Mesenteric fat pad (tissue), 1 donor: ENCODE data around the gene MEP1B. TPM values are rescaled to one million over a fixed set of nuclear protein-coding genes. Genes with fewer than 3 reads are reported as not detected.
"Not testable (repeated sequence)": the region's sequence is repeated elsewhere in the genome, so short reads cannot be mapped to it uniquely, and the experiment has no call there.

Experiments used
- DNase-seq: peaks from one replicate; pipeline ENCODE4 v3.0.0-alpha.2; 2020; ENCODE audit warnings: low spot score
- total RNA-seq: library from RNA; stranded (reverse); fragmentation: NEBNext Ultra II Directional; extraction: Animal tissue kit (Norgen Biotek cat#: 25700); gene quantifications from one replicate; pipeline ENCODE4 v1.2.1, GENCODE V29; 2021
- donor health status: DM: yes; HTN: yes; CAD: no.

MEP1B gene
- total RNA-seq, 1 donor from 2014 or later, result 0.42 TPM

DNA sequence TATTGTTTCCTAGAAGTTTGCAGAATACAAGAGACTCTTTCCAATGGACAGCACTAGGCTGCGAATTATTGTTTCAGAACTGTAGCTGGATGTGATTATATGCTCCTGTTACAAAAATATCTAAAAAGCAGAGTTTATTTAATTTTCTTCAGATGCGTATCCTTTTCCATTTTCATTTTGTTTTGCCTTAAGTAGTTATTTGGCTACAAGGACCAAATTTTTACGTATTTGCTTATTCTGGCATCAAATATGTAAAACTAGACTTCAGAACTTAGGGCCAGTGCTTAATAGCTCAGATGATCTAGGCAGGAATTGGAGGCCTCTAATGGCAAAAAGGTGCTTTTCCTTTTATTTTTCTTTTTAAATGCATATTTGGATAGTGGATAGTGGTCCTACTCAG, 18.7 kb downstream of the MEP1B start:
- no peak for DNase-seq

DNA sequence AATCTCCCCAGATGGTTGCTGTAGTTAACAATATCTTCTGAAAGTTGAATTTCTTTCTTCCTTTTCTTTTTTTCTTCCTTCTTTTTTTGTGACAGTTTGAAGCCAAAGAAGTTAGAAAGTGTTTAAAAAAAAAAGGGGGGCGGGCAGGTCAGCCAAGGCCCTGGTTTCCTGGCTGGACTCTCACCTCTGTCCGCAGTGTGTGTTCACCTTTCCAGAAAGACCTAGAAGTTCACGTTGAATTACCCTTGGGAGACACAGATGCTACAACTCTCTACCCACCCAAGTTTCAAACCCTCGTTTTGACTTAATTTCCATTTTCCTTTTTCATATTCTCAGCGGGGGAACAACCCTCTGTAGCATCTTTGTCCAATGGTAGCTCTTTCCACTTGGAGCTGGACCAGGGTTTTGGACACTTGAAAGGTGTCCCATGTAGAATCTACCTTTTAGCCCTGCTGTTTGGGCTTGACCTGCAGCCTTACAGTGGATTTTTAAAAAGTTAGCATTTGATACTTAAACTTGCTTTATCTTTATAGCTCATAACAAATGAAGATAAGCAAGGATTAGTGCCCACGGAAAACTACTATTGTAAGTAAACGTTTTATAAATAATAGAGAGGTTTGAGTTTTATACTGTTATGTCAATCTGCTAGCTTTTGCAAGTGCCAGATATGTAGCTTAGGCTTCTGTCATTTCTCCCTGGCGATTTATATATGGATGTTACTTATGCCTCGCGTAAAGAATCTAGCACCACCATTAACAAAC, 20.0 kb downstream of the MEP1B start:
- DNase-seq, result no peak

DNA sequence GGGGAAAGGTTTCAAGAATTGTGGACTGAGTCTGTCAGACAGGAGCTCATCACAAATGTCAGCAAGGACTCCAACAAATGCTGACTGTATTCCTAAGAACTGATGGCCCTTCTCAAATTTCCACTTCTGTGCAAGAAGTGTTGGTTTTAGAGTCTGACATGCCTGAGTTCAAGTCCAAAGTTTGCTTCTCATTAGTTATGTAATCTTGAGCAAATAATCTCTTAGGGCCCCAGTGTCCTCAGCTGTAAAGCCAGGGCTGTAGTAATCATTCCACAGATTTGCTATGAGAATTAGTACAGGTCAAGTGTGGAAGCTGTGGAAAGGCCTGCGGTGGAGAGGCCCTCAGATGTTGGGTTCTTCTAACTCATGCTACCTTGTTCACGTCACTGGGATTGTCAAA, 23.9 kb downstream of the MEP1B start:
- DNase-seq, result no peak

DNA sequence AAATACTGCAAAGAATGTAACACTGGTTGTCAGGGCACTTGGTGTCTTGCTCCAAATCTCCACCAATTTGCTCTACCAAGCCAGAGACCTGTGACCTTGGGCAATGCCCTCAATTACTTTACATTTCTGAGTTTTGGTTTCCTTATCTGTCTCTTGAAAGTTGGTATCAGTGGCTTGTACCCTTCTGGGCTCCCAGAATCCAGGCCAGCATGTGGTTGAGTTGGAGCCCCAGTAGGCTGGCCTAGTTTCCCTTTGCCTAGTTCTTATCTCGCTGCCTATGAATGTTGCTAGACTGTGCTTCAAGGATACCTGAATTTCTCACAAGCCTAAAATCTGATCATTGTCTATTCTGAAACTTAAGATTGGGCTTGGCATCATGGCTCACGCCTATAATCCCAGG, 26.6 kb downstream of the MEP1B start:
- no peak for DNase-seq

DNA sequence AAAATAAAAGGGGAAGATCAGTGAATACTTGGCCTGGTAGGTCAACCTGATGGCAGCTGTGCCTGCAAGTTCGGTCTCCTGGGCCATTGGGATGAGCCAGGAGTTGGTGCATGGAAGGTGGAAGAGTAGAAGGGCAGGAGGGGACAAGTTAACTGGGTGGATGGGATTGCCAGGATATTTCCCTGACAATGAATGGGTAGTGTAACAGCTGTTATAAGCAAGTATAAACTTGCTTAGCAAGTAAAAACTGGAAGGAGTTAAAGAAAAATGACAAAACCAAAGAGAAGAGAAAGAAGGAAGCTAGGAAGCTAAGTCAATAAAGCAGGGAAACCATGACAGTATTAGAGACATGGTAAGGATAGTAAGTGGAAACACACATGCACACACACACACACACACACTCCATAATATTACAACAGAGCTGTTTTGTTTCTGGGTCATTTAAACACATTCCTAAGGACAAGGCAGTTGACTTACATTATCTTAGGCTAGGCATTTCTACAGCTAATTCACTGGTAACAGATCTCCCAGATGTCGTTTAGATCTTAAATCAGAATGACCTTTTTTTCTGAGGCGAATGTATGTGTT, 29.7 kb downstream of the MEP1B start:
- no peak for DNase-seq

DNA sequence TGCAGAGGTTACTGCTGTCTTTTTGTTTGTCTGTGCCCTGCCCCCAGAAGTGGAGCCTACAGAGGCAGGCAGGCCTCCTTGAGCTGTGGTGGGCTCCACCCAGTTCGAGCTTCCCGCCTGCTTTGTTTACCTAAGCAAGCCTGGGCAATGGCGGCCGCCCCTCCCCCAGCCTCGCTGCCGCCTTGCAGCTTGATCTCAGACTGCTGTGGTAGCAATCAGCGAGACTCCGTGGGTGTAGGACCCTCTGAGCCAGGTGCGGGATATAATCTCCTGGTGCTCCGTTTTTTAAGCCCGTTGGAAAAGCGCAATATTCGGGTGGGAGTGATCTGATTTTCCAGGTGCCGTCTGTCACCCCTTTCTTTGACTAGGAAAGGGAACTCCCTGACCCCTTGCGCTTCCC, 43.5 kb downstream of the MEP1B start:
- not testable (repeated sequence) for DNase-seq

DNA sequence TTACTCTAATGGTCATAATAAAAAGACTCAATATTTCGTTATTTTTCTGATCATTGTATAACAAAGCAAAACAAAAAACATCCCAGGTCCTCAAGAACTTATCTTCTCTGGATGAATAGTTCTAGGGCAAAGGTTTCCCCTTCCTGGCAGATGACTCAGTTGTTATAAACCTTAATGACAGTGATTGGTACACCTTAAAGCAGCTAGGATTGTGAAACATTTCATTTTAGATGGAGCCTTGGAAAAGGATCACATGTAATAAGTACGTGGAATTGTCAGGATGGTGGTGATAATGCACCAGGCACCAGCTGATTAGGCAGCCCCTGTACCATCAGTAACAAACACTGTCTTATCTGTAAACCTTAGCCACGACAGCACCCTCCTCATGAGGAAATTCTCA, 47.2 kb downstream of the MEP1B start:
- DNase-seq, result no peak

DNA sequence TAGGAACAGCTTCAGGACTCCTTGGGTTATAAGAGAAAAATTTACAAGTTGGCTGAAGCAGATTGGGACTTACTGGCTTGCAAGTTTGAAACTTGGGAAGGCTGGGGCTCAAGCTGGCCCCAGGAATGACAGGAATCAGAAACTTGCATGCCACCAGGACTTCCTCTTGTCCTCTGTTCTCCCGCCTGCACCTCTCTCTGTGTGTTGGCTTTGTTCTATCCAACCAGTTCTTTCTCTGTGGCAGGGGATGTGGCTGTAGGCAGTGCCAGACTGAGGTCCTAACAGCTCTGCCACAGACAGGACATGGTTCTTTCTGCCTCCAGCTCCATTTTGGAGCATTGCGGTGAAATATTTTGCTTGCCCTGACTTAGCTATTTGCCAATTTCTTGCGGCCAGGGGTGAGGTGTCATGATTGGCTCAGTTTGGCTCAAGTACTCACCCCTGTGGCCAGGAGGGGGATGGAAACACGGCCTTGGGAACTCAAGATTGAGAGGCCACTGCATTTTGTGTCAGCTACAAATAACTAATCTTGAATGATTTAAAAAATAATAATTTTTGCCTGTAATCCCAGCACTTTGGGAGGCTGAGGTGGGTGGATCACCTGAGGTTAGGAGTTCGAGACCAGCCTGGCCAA, 48.9 kb downstream of the MEP1B start:
- DNase-seq, result no peak

DNA sequence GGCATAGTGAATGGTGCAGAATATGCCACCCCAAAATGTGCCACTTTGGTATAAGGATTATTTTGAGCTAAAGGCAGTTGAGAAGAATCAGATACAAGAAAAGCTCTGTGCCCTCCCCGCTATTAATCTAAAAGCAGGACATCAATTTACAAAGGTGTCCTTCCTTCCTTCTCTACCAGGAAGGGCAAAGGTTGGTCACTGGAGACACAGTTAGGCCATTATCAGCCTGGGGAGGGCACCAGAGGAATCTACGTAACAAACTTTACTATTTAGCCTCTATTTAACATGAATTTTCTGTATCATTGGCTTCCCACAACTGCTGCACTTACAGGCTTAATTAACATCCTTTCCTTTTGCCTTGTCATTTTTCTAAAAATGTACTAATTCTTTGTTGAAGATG, 52.6 kb downstream of the MEP1B start:
- no peak for DNase-seq

DNA sequence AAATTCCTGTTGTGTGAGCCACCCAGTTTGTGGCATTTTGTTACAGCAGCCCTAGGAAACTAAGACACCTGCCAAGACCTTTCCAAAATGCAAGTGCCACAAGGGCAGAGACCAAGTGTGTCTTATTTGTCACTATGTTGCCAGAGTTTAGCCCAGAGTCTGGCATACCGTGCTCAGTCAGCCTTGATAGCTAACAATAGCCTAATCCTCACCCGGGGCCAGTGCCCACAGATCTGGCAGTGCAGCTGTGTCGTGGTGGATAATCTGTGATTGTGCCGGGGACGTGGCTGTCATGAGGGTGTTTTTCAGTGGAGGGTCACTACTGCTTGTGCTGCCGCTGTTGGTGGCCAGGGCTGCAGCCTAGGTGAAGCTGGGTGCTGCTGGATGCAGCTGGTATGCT, 53.5 kb downstream of the MEP1B start:
- DNase-seq, result no peak

DNA sequence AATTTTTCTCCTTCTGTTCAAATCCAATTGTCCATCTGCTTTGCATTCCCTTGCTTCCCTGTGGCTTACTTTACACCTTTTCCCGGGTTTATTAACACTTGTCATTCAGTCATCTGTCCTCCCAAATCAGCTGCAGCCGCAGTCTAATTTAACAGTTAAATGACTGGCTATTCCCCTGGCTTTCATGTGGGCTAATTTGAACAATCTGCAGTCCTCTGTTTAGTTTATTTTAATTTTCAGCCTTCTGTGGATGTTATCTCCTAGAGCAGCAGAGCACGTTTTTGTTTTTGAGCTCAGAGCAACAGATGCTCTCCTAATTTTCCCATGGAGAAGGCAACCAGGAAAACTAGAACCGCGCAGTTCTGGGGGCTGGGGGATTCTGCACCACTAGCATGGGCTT, 55.0 kb downstream of the MEP1B start:
- DNase-seq, result no peak

DNA sequence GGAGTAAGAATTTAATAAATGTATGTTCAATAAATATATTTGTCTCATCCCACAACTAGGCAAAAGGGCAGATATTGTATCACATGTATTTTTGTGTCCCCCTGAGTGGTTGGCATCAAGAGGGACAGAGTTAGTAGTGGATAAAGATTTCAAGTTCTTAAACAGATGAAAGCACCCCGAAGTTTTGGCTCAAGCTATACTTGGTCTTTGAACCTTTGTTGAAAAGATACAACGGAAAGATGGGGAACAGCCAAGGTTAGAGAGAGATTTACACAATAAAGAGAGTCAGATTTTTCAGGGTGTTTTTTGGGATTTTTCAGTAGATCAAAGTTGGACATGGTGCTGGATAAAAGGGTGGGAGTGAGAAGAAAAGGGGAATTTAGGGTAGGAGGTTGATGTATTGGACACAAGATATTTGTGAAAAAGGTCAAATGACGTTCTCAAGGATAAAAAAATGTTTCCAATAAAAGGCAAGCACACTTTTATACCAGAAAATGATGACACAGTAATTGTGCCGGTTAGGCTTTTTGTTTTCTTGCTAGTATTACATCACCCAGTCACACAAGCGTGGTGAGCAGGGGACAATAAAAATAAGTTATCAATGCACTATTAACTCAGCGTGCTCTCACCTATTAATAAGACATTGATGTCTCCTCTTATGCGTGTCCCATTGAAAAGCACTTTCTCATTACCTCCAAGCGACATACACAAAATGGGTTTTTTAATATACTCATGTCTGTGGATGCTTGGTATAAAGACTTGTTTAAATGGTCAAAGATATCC, 59.5 kb downstream of the MEP1B start:
- no peak for DNase-seq

DNA sequence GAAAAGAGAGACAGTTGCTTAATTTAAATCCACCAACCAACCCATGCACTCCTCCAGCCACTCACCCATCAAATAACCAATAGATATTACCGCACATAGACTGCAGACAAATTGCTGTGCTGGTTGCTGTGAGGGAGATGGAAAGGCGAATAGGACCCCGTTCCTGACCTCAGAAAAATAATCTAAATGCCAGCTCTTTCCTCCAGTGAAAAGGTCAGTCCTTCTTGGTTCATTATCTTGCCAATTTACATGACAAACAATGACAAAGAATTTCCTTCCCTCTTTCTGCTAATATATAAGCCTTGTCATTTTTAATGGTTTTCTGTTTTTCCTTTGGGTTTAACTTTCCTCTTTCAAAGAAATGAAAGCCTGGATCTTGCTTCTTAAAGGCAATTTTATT, 61.6 kb downstream of the MEP1B start:
- no peak for DNase-seq

DNA sequence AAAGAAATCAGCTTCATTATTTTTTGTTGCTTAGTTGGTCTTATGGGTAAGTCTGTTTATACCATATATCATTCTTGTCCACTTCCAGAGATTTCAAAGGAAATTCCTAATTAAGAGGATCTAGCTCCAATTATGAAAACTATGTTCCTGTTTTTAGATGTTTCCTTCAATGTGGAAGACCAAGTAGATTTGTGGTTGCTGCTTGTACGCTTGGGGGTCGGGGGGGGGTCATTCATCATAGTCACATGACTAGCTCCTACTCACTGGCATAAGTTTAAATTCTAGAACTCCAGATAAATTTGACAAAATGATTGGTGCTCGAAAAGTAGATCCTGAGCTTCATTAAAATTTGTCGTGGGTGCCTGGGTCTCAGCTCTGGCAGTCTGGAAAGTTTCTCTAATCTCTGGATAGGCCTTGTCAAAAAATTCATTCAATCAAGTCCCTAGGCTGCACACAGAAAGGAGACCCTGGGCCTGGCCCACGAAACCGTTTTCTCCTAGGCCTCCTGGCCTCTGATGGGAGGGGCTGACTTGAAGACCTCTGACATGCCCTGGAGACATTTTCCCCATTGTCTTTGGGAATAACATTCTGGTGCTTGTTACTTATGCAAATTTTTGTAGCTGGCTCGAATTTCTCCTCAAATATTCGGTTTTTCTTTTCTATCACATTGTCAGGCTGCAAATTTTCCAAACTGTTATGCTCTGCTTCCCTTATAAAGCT, 62.5 kb downstream of the MEP1B start:
- no peak for DNase-seq

DNA sequence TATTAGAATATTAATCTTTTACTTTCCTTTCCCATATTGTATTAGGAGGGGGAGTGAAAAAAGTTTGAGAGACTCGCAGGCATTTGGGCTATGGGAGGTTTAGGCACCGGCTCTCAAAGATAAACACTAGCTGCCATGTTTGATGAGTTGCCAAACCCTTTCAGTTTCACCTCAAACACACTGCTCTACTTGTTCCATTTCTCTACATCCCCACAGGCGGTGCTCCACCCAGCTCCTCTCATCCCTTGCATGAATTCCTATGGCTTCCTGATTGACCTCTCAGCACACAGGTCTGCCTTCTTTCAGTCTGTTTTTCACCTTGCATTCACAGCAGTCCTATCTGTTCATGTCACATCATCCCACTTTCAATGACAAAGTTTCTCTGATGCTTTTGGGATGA, 65.7 kb downstream of the MEP1B start:
- no peak for DNase-seq

DNA sequence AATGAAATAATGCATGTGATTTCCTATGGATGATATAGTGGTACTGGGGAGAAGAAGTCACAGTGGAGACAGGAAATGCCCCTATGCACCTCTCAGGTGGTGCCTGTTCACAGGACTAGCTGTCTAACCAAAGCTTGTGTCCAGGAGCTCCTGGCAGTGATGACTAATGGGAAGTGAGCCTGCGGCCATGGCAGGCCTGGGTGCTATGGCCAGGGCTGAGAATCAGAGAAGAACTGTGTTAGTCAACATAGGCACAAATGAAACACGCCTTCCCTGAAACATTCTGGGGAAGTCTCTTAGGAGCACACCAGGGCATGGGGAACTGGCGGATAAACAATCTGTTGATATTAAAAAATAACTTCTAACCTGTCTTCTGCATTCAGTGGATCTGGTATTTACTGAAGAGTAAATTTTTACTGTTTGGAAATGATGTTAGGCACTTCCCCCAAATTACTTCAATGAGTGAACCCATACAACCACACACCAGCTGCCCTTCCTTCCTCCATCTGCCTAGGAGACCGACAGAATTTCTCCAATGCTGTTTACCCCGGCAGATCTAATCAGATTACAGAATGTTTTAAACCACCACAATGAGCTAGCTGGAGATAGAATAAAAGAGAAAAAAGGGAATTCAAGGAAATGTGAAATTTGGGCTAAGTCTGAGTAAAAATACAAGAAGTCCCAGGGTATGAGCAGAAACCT, 67.4 kb downstream of the MEP1B start:
- DNase-seq, result no peak

DNA sequence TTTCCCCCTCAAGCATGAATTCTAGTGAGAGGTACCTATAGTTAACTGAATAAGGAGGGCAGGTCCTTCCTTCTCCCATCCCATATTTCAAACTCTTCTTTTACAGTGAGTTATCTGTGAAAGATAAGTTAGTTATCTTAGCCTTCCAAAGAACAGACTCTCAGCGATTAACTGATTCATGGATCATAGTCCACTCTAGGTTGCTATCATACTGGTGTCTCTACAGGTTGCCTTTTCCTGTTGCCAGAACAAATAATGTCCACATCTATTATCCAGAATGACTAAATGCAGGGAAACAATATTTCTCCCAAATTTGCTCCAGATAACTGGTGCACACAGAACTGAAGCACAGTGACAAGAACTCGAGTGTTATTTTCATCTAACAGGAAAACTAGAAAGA, 68.3 kb downstream of the MEP1B start:
- no peak for DNase-seq

DNA sequence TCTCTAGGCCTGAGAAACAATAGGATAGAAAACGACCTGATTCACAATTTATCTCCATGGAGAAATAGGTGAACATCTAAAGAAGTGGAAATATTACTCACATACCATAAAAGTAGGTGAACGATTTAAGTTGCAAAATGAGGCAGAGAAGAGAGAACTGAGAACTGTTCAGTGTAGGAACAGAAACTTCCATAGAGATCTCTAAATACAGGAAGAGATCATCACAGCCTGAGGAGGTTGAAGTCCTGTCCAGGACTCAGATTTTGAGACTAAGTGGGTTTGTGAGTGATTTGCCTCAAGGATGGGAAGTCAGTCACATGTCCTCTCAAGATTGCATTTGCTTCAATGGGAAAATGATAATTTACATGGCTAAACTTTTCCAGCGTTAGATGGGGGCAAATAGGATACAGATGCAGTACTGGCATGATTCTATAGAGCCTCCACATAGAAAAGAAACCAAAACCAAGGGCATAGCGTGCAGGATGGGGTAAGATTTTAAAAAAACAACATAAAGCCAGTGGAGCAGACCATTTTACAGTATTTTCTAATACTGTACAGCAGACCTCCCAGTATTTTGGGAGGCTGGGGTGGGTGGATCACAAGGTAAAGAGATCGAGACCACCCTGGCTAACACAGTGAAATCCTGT, 68.8 kb downstream of the MEP1B start:
- DNase-seq, result no peak

DNA sequence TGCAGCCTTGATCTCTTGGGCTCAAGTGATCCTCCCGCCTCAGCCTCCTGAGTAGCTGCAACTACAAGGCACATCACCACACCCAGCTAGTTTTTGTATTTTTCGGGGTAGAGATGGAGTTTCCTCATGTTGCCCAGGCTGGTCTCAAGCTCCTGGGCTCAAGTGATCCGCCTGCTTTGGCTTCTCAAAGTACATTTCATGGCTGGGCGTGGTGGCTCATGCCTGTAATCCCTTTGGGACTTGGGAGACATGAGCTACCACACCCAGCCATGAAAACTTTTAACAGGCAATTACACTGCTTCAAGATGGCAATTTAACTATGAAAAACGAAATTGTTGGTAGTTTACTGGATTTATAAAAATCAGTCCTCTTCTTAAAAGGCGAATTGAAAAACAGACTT, 69.7 kb downstream of the MEP1B start:
- DNase-seq, result no peak

DNA sequence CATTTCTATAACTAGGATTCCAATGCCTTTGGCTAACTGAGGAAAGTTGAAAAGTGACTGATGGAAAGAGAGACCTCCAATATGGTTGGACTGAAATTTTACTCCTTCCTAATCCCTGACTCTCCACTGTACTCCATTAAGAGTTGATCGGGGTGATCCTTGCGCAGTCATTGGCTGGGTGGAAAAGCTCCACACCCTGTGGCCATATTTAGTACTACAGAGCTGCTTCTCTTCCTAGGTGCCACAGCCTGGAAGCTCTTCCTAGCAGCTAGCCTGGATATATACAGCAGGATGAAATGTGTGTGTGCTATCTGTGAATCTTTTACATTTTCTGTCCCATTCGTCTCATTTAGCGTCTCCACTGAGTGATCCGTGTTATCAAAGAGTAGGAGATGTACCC, 71.2 kb downstream of the MEP1B start:
- DNase-seq, result no peak
